IMR-90 (cell line): Measurements from ENCODE around the gene FLYWCH1. TPM values are rescaled to one million over a fixed set of nuclear protein-coding genes. Genes with fewer than 3 reads are reported as not detected.

Experiments used
- ATAC-seq: fragments of 200-7000 bp; cut with Tn5 transposase; 2 replicates; pipeline ENCODE4 v1.9.1; 2020; ENCODE audit warnings: low read depth, mild to moderate bottlenecking, moderate library complexity
- BruUV-seq: library from RNA; stranded (reverse); fragments of 400-500 nt; replicated peaks from 2 replicates; lab custom pipeline; 2021; lab: Mats Ljungman, UMichigan
- CTCF ChIA-PET: fragments of 300-600 bp; formaldehyde crosslinking; extraction: SDS; loops from one replicate; lab custom pipeline; 2021; ENCODE audit warnings: antibody characterized with exemption; lab: Yijun Ruan, JAX
- POLR2A ChIA-PET: fragments of 300-600 bp; sonication (Branson Sonifier 250); formaldehyde crosslinking; loops from one replicate; lab custom pipeline; 2022; ENCODE audit warnings: antibody characterized with exemption; ENCODE audit not compliant: unreplicated experiment; lab: Charles Lee
- DNase-seq: peaks from one replicate; pipeline ENCODE4 v3.0.0; 2013
- H2AFZ ChIP-seq: replicated peaks from 2 replicates; pipeline ENCODE3; 2013; ENCODE audit warnings: low read length, mild to moderate bottlenecking; ENCODE audit not compliant: poor library complexity
- H2AK5ac ChIP-seq: 2 replicates; pipeline ENCODE4 v1.6.1; 2013; ENCODE audit warnings: low read depth, low read length, inconsistent platforms
- H2AK9ac ChIP-seq: replicated peaks from 2 replicates; pipeline ENCODE3; 2013; ENCODE audit warnings: mild to moderate bottlenecking, low read depth, low read length, moderate library complexity; ENCODE audit not compliant: poor library complexity
- H2BK120ac ChIP-seq: 2 replicates; pipeline ENCODE4 v1.6.1; 2013; ENCODE audit warnings: low read depth, low read length, inconsistent platforms
- H2BK15ac ChIP-seq: 3 replicates; pipeline ENCODE4 v1.6.1; 2013; ENCODE audit warnings: low read depth, low read length, inconsistent platforms
- H2BK20ac ChIP-seq: 2 replicates; pipeline ENCODE4 v1.6.1; 2013; ENCODE audit warnings: low read depth, mild to moderate bottlenecking, inconsistent platforms, low read length, moderate library complexity
- H2BK5ac ChIP-seq: 2 replicates; pipeline ENCODE4 v1.6.1; 2013; ENCODE audit warnings: mild to moderate bottlenecking, low read depth, low read length, inconsistent platforms; ENCODE audit not compliant: poor library complexity, severe bottlenecking
- H3K14ac ChIP-seq: replicated peaks from 2 replicates; pipeline ENCODE4 v1.6.1; 2013; ENCODE audit warnings: low read depth, low read length, inconsistent platforms
- H3K18ac ChIP-seq: 2 replicates; pipeline ENCODE4 v1.6.1; 2013; ENCODE audit warnings: low read depth, low read length, control low read depth
- H3K23ac ChIP-seq: 2 replicates; pipeline ENCODE4 v1.6.1; 2013; ENCODE audit warnings: low read depth, low read length, inconsistent platforms
- H3K27ac ChIP-seq: 2 replicates; pipeline ENCODE4 v1.5.1; 2013; ENCODE audit warnings: mild to moderate bottlenecking, control low read depth, low read length; ENCODE audit not compliant: insufficient read depth
- H3K27me3 ChIP-seq: 2 replicates; pipeline ENCODE4 v1.6.1; 2013; ENCODE audit warnings: low read length; ENCODE audit not compliant: control insufficient read depth, insufficient read depth
- H3K36me3 ChIP-seq: 2 replicates; pipeline ENCODE4 v1.6.1; 2013; ENCODE audit warnings: low read length, mixed read lengths; ENCODE audit not compliant: control insufficient read depth, insufficient read depth
- H3K4ac ChIP-seq: 2 replicates; pipeline ENCODE4 v1.6.1; 2013; ENCODE audit warnings: low read depth, low read length, inconsistent platforms
- H3K4me1 ChIP-seq: 2 replicates; pipeline ENCODE4 v1.6.1; 2013; ENCODE audit warnings: low read length, mixed read lengths; ENCODE audit not compliant: control insufficient read depth, insufficient read depth
- H3K4me2 ChIP-seq: 2 replicates; pipeline ENCODE4 v1.6.1; 2013; ENCODE audit warnings: low read depth, mild to moderate bottlenecking, control low read depth, low read length, moderate library complexity
- H3K4me3 ChIP-seq: 2 replicates; pipeline ENCODE4 v1.5.1; 2013; ENCODE audit warnings: low read depth, mild to moderate bottlenecking, control low read depth, low read length, moderate library complexity; ENCODE audit not compliant: insufficient read depth
- H3K56ac ChIP-seq: 2 replicates; pipeline ENCODE4 v1.6.1; 2013; ENCODE audit warnings: low read length, inconsistent platforms; ENCODE audit not compliant: insufficient read depth; ENCODE audit errors: extremely low read depth
- H3K79me1 ChIP-seq, 2 experiments: 2 replicates each; pipeline ENCODE4 v1.6.1; 2013; ENCODE audit warnings: low read length in 2 of 2, inconsistent platforms in 1 of 2, low read depth in 1 of 2
- H3K9ac ChIP-seq: 2 replicates; pipeline ENCODE4 v1.6.1; 2013; ENCODE audit warnings: low read depth, low read length, control low read depth
- H3K9me1 ChIP-seq: 2 replicates; pipeline ENCODE4 v1.6.1; 2013; ENCODE audit warnings: low read length, inconsistent platforms; ENCODE audit not compliant: insufficient read depth
- H3K9me3 ChIP-seq: 2 replicates; pipeline ENCODE4 v1.6.1; 2013; ENCODE audit warnings: low read length; ENCODE audit not compliant: control insufficient read depth, insufficient read depth
- H4K20me1 ChIP-seq: 2 replicates; pipeline ENCODE4 v1.6.1; 2013; ENCODE audit warnings: low read length, inconsistent platforms; ENCODE audit not compliant: insufficient read depth
- H4K5ac ChIP-seq: 2 replicates; pipeline ENCODE4 v1.6.1; 2013; ENCODE audit warnings: mild to moderate bottlenecking, low read depth, low read length, control low read depth
- H4K8ac ChIP-seq, 2 experiments: 2 replicates each; pipeline ENCODE4 v1.6.1; 2013; ENCODE audit warnings: low read depth in 2 of 2, low read length in 2 of 2, control low read depth in 1 of 2, inconsistent platforms in 1 of 2
- H4K91ac ChIP-seq: 2 replicates; pipeline ENCODE4 v1.6.1; 2013; ENCODE audit warnings: low read depth, low read length, inconsistent platforms; ENCODE audit not compliant: insufficient read depth
- RAD21 ChIP-seq: IDR thresholded peaks from 2 replicates; pipeline ENCODE4 v1.6.1; 2012; ENCODE audit warnings: low read length, improper control_type of control experiment
- WGBS, 2 experiments: methylation state at CpG; one replicate each; pipeline versions ENCODE4 v1.1.5 to v1.1.7; 2013; ENCODE audit warnings: missing lambda C conversion rate in 2 of 2; ENCODE audit not compliant: insufficient read length in 1 of 2; ENCODE audit errors: extremely low coverage in 2 of 2; 5-methylcytosine and 5-hydroxymethylcytosine counted together
- dilution Hi-C: fragments of 300-500 bp; cut with HindIII; formaldehyde crosslinking; loops from one replicate; pipeline ENCODE4 v1.14.3; 2018; ENCODE audit warnings: low sequenced_read_pairs; ENCODE audit not compliant: unreplicated experiment
- in situ Hi-C: fragments of 300-500 bp; cut with MboI; formaldehyde crosslinking; loops from 3 replicates; pipeline ENCODE4 v1.14.3; 2019; ENCODE audit warnings: low sequenced_read_pairs, inconsistent platforms, mixed read lengths
- intact Hi-C: fragments of 100-400 bp; cut with micrococcal nuclease; formaldehyde crosslinking; loops from 2 replicates; pipeline ENCODE4 v1.10.0; 2022
- polyA plus RNA-seq, 3 experiments: library from polyadenylated mRNA; depleted of rRNA; stranded (reverse); fragments of >200 nt; gene quantifications; 2 replicates each; pipeline ENCODE4 v1.2.3, GENCODE V29; 2012; ENCODE audit warnings: low replicate concordance in 1 of 3
- total RNA-seq: library from RNA; depleted of rRNA; stranded (reverse); fragments of >200 nt; gene quantifications from 2 replicates; pipeline ENCODE4 v1.2.3, GENCODE V29; 2012
- TF ChIP-seq, protein P1 (sequence below): fragments of 150-350 bp; IDR thresholded peaks from 2 replicates; pipeline ENCODE4 v1.6.1; 2017; ENCODE audit warnings: mild to moderate bottlenecking, antibody characterized with exemption, low read length, low read depth

The FLYWCH1 gene
- total and polyA plus RNA-seq, 2 of the 4 experiments (the other 2 are of a cell fraction), result 14.3 to 25.2 TPM

DNA sequence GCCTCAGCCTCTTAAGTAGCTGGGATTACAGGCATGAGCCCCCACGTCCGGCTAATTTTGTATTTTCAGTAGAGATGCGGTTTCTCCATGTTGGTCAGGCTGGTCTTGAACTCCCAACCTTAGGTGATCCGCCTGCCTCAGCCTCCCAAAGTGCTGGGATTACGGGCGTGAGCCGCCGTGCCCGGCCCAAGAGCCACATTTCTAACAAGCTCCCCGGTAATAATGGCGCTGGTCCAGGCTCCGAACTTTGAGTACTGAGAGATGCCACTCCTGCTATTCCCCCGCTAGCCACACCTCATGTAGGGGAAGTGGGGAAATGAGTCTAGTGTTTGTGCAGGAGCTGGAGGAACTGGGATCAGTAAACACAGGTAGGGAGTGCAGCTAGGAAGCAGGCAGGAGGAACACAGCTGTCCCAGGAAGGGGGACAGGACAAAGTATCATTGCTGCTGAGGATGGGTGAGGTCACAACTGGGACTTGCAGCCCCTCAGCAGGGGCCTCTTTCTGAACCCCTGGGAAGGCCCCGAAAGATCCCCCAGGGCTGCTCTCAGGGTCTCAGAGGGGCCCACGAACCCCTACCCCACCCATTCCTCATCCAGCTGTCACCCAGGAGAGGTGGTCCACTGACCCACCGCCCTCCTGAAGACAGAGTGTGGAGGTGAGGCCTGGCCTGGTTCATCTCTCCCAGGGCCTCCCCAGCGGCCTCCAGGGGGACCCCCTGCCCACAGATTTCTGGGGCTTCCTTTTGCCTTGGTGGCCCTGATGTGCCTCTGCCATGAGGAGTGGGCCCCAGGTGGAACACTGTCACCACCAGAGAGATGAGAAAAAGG is 48.7 kb downstream of the FLYWCH1 start:
- H4K8ac ChIP-seq, result no peak overlapping the region
- H3K4me3 ChIP-seq, result no peak overlapping the region
- no peak overlapping the region for H4K91ac ChIP-seq
- no peaks in the 10 kb centered on the region for H3K36me3 ChIP-seq
- no peak overlapping the region for H3K4me2 ChIP-seq
- no peak overlapping the region for H4K5ac ChIP-seq
- CTCF ChIA-PET, result no interaction called here
- H3K4me1 ChIP-seq, result peaks cover 3% of the 10 kb centered on the region; the same call in 1 of the 2 replicates
- peaks cover 58% of the 10 kb centered on the region for H3K27me3 ChIP-seq
- TF ChIP-seq RAD21, result no peak
- TF ChIP-seq, protein P1, sequence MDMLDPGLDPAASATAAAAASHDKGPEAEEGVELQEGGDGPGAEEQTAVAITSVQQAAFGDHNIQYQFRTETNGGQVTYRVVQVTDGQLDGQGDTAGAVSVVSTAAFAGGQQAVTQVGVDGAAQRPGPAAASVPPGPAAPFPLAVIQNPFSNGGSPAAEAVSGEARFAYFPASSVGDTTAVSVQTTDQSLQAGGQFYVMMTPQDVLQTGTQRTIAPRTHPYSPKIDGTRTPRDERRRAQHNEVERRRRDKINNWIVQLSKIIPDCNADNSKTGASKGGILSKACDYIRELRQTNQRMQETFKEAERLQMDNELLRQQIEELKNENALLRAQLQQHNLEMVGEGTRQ, result no peak
- no peak overlapping the region for H3K23ac ChIP-seq
- no peak overlapping the region for H3K14ac ChIP-seq
- no peak overlapping the region for H2AK5ac ChIP-seq
- peak overlapping the region; percentile 16 for H2AK9ac ChIP-seq
- intact Hi-C loops (no loop called here), dilution Hi-C loops (no loop called here), in situ Hi-C loops (no loop called here)
- H4K20me1 ChIP-seq, result peaks cover 15% of the 10 kb centered on the region; the same call in 1 of the 2 replicates
- no peak overlapping the region for H3K56ac ChIP-seq
- no peak overlapping the region for H3K9ac ChIP-seq
- no peak overlapping the region for H3K27ac ChIP-seq
- H2AFZ ChIP-seq, result peak overlapping the region; percentile 43
- H2BK20ac ChIP-seq, result no peak overlapping the region
- no peaks in the 10 kb centered on the region for H3K79me1 ChIP-seq
- DNase-seq (no peak), ATAC-seq (no peak)
- 86% methylated on average over 9 of the region's 17 CpGs; no CpG with 5 or more reads in 1 of the 2 experiments for WGBS, 2 experiments
- H3K9me3 ChIP-seq, result no peaks in the 10 kb centered on the region; the same call in 1 of the 2 replicates
- no TSS peak for BruUV-seq
- H3K9me1 ChIP-seq, result no peaks in the 10 kb centered on the region
- H2BK120ac ChIP-seq, result no peak overlapping the region
- POLR2A ChIA-PET, result no interaction called here
- H3K18ac ChIP-seq, result no peak overlapping the region
- H2BK5ac ChIP-seq, result no peak overlapping the region
- no peak overlapping the region for H2BK15ac ChIP-seq
- H3K4ac ChIP-seq, result no peak overlapping the region
